Measurements from ENCODE around the gene UBE2M.
"Not testable (repeated sequence)": the region's sequence is repeated elsewhere in the genome, so short reads cannot be mapped to it uniquely, and the experiment has no call there.

UBE2M gene

DNA sequence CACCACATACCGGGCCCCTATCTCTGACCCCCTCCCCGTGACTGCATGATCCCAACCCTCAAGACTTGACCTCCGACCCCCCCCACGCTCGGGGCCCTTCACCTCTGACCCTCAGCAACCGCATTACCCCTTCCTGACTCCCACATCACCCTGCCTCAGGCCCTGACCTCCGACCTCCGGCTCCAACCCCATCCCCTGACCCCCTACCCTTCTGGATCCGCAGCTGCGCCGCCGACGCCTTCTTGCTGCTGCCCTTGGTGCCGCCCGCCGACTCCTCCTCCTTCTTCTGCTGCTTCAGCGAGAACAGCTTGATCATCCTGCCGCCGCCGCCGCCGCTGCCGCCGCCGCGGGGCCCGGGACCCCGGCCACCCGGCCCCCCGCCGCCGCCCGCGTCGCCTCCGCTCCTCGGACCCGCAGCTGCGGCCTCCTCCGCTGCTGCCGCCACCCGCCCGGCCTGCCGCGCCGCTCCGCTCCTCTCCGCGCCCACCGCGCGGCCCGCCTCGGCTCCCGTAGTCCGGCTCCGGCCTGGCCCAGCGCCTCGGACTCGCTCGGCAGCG, at the start of gene UBE2M:
TSS of gene UBE2M (minus strand) at position 546 of the 557 bp plus-strand sequence. CDS start at position 316, 230 bp downstream.
- TF ChIP-seq, protein P1, sequence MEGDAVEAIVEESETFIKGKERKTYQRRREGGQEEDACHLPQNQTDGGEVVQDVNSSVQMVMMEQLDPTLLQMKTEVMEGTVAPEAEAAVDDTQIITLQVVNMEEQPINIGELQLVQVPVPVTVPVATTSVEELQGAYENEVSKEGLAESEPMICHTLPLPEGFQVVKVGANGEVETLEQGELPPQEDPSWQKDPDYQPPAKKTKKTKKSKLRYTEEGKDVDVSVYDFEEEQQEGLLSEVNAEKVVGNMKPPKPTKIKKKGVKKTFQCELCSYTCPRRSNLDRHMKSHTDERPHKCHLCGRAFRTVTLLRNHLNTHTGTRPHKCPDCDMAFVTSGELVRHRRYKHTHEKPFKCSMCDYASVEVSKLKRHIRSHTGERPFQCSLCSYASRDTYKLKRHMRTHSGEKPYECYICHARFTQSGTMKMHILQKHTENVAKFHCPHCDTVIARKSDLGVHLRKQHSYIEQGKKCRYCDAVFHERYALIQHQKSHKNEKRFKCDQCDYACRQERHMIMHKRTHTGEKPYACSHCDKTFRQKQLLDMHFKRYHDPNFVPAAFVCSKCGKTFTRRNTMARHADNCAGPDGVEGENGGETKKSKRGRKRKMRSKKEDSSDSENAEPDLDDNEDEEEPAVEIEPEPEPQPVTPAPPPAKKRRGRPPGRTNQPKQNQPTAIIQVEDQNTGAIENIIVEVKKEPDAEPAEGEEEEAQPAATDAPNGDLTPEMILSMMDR (IDR thresholded peaks at IDR 0.05; ENCODE audit: low read depth, low read length): no peak

DNA sequence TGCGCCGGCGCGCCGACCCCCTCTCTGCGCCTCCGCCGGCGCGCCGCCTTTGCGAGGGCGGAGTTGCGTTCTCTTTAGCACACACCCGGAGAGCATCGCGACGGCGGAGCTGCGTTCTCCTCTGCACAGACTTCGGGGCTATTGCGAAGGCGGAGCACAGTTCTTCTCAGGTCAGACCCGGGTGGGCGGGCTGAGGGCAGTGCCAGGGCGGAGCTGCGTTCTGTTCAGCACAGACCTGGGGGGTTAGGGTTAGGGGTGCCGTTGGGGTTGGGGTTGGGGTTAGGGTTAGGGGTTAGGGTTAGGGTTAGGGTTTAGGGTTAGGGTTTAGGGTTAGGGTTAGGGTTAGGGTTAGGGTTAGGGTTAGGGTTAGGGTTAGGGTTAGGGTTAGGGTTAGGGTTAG, 48.8 kb upstream of the UBE2M start:
- DNase-seq (ENCODE audit: extremely low read depth, low read depth): not testable (repeated sequence)

More for the DNA sequence above, at the start of gene UBE2M:
- no peak for DNase-seq (ENCODE audit: extremely low read depth, low read depth)

DNA sequence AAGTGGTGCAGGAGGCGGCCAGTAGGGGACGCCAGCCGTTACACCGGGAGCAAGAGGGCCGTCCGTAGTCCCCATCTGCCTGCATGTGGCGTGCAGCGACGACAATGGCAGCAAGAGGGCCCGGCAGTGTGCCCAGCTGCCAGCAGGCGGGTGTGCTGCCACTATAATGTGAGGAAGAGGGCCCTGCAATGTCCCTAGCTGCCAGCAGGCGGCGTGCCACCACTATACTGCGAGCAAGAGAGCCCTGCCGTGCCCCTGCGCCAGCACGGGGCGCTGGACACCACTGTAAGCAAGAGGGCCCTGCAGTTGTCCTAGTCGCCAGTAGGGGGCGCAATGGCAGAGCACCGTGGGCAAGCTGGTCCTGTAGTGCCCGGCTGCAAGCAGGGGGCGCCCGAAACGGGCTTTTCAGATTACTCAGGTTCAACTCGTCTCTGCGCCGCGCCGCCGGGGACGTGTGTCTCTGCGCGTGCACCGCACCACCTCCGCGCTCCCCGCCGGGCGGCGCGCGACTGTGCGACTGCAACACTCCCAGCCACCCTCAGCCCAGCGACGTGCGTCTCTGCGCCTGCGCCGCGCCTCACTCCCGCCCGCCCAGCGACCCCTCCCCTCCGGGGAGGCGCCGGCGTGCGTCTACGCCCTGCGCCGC, 48.0 kb upstream of the UBE2M start:
- not testable (repeated sequence) for DNase-seq (ENCODE audit: extremely low read depth, low read depth)

DNA sequence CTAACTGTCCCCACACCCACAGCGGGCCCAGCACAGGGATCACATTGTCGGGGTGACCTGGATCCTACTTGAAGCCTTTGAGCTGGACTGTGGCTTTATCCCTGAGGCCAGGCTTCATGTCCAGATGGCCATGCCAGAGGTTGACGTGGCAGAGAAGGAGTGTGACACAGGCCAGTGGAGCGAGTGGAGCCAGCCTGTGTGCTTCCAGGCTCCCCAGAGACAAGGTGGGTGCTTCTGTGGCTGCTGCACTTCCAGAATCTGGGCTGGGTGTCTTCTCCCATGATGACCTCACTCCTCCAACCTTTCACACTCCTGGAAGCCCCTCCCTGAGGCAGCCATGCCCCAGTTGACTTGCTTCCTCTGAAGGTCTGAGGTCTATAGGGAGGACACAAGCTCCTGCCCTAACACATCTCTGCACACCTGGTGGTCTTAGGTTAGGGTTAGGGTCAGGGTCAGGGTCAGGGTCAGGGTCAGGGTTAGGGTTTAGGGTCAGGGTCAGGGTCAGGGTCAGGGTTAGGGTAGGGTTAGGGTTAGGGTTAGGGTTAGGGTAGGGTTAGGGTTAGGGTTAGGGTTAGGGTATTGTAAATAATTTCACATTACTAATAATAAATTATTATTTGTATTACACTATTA, 27.8 kb upstream of the UBE2M start:
- DNase-seq (ENCODE audit: extremely low read depth, low read depth): no peak
- TF ChIP-seq, protein P1 (IDR thresholded peaks at IDR 0.05; ENCODE audit: low read depth, low read length): no peak

DNA sequence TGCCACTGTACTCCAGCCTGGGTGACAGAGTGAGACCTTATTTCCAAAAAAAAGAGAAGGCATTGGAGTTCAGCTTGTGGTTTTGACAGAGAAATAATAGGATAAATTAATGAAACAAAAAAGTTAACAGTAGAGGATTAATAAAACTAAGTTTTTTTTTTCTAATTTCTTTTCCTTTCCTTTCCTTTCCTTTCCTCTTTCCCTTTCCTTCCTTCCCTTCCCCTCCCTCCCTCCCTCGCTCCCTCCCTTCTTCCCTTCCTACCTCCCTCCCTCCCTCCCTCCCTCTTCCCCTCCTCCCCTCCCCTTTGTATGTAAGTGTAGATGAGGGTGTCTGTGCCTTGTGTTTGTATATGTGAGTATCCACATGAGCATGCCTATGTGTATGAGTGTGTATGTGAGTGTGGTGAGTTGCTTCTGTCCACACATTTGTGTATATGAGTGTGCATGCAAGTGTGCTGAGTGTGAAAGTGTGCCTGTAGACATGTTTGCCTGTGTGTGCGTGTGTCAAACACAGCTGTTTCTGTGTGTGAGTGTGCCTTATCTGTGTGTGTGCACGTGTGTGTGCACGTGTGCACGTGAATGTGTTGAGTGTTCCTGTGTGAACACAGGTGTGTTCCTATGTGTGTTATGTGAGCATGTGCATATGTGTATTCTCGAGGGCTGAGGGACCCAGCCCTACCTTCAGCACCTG, 27.2 kb upstream of the UBE2M start:
- DNase-seq (ENCODE audit: extremely low read depth, low read depth): no peak
- TF ChIP-seq, protein P1 (IDR thresholded peaks at IDR 0.05; ENCODE audit: low read depth, low read length): no peak

DNA sequence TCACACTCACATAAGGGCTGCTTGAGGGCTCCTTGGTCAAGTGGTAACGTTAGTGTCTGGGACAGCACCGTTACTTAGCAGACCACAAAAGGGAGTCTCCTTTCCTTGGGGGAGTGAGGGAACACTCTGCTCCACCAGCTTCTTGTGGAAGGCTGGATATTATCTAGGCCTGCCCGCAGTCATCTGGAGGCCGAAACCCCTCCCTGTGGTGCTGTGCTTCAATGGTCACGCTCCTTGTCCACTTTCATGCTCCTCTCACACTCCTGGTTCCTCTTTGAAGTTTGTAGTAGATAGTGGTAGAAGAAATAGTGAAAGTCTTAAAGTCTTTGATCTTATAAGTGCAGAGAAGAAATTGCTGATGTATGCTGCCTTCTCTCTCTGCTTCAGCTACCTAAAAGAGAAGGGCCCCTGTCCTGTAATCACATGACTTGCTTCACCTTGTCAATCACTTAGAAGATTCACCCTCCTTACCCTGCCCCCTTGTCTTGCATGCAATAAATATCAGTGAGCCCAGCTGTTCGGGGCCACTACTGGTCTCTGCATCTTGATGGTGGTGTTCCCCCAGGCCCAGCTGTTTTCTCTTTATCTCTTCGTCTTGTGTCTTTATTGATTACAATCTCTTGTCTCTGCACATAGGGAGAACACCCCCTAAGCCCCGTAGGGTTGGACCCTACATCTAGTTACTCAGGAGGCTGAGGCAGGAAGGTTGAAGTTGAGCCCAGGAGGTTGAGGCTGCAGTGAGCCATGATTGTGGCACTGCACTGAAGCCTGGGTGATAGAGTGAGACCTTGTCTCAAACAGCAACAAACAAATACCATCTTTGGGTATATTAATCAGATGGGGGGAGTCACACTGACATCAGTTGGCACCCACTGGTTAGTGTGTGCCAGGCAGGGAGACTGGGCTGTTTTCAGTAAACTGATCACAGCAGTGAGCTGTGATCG, 26.4 kb upstream of the UBE2M start:
- TF ChIP-seq, protein P1 (IDR thresholded peaks at IDR 0.05; ENCODE audit: low read depth, low read length): no peak
- DNase-seq (ENCODE audit: extremely low read depth, low read depth): no peak

DNA sequence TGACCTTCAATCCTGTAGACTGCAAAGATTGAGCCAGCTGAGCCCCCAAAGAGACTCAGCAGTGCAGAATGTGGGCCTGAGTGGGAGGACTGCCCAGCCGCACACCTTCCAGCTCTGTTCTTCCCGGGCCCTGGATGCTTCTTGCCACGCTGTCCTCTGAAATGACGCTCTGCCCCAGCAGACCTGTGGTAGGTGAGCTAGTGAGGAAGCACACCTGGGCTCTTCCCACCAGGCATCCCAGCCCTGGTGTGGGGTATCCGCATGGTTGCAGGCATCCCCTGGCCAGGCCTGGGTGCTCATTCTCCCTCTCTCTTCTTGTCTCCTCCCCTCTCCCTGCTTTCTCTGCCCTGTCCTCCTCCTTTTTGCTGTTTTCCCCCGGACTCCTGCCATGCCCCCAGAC, 24.6 kb upstream of the UBE2M start:
- TF ChIP-seq, protein P1 (IDR thresholded peaks at IDR 0.05; ENCODE audit: low read depth, low read length): no peak
- DNase-seq (ENCODE audit: extremely low read depth, low read depth): no peak
